Activated CD4-positive, alpha-beta T cell treated with anti-CD3 and anti-CD28 coated beads, Interleukin-2, Interleukin-4, amounts not matched to agents 100 ng/mL and 50 ng/mL, durations not matched to agents 16 hours and 8 hours (primary cell): ENCODE data around the gene RPS15.

Source experiments
- DNase-seq: peaks from one replicate; pipeline ENCODE4 v3.0.0-alpha.2; 2020; ENCODE audit warnings: low spot score

The RPS15 gene

DNA sequence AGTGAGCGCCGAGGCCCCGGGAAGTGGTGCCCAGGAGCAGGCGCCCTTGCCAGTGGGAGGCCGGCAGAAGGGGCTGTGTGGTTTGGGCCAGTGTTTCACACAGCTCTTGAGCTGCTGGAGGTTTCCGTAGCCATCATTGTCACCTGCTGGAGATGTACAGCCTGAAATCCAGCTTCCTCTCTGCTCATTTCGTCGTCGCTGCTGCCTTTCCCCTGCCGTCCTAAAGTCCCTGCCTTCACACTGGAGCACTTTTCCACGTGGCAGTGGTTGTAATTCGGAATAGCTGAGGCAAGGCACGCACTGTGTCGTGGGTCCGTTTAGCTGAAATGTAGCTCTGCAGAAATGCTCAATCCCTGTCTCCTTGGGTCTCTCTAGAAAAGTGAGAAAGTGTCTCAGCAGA, 17.6 kb upstream of the RPS15 start:
- DNase-seq = no peak

DNA sequence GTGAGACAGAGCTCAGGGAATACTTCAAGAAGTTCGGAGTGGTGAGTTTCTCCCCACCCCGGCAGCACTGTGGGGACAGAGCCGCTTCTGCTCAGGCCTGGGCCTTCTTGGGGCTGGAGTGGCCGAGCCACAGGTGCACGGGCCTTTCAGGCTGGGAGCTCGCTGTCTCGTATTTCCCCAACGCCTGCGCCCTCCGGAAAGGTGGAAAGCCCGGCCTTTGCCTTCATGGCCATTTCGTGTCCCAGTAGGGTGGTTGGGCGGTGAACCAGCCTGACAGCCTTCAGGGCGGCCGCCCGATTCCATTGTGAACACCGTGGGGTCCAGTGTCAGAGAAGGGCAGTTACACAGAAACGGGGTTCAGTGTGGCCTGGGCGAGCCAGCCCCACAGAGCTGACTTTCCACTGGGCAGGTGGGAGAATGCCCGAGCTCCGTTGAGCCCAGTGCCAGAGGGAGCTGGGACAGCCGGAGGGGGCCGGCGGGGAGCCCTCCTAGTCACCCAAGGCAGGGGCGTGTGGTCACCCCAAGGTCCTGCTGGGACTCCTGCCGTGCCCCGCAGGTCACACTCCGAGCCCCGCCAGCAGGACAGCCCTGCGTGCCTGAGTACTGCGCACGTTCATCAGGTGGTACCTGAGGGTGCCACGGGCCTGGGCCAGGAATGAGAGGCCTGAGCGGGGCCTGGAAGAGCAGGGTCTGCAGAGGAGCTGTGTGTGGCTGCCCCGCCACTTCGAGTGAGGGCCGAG, 16.8 kb upstream of the RPS15 start:
- DNase-seq = no peak

DNA sequence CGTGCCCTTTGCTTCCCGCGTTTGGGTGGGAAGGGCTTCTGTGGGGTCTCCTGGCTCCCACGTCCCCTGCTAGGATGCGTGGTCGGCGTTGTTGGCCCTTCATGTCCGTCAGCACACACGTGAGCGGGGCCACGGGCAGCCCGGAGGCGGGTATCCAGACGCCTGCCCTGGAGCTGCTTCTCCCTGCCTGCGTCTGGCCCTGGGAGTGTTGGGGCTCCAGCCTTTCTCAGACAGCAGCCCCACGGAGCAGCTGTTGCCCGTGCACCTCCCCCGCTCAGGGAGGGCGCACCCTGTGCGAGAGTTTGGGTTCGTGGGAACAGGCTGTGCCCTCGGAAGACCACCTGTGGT, 16.3 kb upstream of the RPS15 start:
- no peak for DNase-seq

DNA sequence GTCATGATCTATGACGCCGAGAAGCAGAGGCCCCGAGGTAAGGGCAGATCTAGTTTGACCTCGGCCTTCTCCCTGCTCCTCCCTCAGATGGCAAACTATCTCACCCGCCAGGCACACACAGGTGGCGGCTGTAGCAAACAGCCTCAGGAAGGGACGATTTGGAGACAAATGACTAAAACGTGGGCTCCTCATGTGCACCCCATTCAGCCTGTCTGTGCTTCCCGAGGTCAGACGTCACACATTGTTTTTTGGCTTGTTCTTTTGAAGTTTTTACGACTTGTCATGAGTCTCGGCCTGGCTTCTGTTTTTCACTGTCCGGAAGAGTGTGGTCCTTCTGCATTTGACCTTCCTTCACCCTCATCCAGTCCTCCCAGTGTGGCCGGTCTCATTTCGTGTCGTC, 15.8 kb upstream of the RPS15 start:
- no peak for DNase-seq

DNA sequence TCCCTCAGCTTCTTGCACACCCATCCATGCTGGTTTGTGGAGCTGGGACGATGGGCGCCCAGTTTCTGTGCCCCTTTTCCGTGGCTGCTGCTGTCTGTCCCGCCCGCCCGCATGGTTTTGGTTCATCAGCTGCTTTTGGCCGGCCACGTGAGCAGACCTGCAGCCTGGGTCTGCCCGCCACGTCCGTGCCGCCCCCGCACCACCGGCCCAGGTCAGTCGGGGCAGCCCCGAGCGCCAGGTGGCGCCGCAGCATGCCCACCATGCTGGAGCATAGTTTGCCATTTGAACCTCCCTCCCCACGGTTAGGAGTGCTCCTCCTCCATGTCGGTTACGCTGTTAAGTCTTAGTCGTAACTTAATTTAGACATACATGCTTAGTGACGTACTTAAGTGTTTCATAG, 15.3 kb upstream of the RPS15 start:
- DNase-seq = no peak

DNA sequence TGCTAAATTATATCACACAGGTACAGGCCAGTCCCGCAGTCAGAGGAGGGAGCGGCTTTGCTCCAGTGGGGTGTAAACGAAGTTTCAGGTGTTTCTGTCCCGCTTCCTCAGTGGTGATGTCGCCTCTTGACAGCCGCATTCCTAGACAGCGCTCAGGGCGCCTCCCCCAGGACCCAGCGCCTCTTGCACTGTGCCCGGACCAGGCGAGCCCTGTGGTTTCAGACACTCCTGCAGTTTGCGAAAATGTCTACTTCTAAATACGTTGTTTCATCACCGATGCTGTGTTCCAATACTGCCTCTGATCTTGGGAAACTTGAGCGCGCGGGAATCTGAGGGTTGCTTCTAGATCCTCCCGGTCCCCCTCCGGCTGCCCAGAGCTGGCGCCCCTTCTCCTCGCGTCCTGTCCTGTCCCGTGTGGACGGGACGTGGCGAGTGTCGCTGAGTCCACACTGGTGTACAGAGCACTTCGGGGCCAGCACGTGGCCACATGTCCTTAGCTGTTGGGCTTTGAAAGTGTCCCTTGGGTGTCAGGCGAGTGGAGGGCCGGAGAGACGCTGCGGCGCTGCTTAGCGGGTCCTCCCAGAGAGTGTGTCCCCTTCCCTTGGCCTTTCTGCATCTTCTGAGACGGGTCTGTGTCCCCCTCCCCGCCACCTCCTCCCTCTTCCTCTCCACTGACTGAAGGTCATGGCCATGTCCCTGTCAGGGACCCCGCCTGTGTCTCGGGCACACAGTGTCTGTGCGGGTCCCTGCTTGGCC, 14.6 kb upstream of the RPS15 start:
- no peak for DNase-seq

DNA sequence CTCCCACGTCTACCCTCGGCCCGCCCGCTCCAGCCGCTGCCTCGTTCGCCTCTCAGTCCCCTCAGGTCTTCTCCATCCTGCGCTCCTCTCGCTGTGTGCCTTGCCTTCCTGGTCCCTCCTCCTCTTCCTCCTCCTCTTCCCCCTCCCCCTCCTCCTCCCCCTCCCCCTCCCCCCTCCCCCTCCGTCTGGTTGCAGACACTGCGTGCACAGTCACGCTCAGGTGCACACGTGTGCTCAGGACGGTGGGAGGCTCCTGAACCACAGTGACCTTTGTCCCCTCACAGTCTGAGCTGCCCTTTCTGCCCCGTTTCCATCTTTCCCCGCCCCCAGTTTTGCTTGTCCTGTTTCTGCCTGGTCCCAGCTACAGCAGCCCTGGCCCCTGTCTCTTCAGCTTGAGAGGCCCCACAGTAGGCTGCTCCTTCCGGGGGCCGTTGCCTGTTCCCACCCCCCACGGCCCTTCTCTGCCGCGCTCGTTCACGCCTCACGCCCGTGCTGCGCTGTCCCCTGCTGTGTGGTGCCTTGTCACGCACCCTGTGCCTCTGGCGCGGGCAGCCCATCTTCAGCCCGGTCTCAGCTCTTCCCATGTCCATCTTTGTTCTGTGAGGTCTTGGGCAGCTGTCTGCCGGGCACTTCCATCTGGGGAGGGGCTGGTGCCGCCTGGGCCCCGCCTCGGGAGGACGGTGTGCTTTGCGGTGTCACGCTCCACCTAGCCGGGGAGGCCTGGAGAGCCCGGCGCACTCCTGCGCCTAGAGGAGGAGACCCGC, 13.8 kb upstream of the RPS15 start:
- no peak for DNase-seq

DNA sequence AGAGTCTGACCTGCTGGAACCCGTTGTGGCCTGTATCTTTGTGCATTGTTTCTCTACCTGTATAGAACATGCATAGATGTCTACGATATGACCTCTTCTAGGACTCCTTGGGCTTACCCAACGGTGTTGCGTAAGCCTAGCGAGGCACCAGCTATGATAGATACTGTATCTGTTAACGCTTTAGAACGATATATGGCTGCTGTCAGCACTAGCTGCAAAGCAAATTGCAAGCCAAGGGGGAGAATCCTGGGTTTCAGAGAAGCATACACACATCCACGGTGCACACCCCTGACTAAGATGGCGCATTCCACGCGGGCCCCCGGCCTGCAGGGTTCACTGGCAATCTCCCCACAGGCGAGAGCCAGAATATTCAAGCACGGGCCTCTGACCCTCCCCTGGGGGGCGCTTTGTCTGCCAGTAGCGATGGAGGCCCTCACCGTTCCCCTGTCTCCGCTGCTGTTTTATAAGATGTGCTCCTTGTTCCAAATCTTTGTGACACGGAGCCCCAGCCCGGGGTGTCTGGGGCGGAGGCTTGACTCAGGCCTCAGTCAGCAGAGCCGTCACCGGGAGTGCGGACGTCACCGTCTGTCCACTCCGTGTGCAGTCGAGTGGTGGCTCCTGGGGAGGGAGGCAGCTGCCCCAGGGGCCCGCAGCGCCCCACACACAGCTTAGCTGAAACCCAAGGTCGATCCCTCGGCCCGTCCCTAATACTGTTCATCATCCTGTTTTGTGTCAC, 12.9 kb upstream of the RPS15 start:
- no peak for DNase-seq

DNA sequence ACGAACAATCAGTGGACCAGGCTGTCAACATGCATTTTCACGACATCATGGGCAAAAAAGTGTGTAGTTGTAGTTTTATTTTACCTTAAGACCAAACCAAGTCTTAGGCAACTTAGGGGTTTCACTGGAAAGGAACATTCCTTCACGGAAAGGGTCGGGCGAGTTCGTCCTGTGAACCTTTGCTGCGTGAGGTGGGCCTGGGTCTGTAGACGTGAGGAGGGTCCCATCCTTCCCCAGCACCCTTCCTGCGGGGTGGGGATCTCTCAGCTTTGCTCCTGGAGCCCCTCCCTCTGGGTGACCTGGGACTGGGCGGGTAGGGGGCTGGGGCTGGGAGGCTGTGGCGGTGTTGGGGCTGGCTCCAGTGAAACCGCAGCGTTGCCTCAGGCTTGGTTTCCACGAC, 12.3 kb upstream of the RPS15 start:
- DNase-seq = no peak

DNA sequence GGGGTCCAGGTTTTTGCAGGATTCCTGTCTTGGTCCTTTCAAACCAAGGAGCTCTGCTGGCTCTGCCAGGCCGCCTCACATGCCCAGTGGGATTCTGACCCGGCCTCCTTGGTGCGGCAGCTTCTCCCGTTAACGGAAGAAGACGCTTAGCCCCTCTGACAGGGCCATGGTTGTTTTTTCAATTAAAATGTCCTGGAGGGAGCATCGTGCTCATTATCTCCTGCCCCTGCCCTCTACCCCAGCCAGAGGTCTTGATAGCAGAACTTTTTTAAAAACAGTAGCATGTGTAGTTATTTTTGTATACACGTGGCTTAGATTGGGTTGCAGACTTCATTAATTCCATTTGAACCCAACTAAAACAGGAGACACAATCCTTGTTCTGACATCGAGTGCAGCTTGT, 11.5 kb upstream of the RPS15 start:
- DNase-seq = no peak

DNA sequence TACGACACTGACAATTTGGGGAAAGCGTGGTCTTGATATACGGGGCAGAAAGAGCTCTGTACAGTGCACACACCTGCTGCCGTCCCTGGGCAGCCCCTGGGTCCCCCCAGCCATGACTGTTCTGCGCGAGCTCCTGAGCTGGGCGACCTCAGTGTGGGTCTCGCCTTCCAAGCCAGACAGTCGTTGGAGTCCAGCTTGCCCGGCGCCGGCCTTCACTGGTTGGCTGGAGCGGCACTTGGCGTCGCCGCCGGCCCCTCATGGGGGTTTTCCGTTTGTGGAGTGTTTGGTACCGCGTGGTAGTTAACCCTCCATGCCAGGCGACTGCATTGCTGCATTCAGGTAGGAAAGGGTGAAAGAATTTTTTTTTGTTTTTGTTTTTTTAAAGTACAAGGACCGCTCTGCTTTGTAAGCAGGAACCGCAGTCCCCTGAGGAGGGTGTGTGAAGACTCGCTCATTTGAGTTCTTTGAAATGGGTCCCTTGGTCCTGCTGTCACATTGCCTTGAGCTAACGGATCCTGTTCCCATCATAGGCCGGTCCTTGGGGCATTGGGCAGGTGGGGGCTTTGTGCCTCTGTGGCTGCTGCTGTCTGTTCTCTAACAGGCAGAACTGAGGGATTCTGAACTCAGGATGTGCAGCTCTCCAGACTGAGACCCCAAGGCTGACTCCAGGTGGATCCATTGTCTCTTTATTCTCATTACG, 10.8 kb upstream of the RPS15 start:
- DNase-seq = no peak

DNA sequence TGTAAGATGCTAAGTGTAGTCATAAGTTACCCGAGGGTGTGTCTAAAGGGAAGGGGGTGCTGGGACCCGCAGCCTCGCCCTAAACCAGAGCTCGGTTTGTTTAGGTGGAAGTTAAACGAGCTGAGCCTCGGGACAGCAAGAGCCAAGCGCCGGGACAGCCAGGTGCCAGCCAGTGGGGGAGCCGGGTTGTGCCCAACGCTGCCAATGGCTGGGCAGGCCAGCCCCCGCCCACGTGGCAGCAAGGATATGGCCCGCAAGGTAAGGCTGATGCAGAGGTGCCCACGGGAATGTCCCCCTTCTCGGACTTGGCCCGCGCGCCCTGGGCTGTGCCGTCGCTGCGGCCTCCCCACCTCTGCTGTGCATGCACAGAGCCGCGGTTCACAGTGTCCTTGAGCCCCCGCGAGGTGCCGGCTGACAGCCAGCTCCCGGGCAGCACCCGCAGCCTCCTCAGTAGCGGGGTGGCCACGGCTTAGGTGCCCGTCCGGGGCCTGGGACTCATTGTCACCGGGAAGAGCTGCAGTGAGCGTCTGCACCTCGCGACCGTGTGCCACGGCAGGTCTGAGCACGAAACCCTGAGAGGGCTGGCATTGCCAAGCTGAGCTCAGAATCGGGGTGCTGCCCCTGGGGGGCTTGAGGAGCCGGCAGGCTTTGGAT, 9.3 kb upstream of the RPS15 start:
- no peak for DNase-seq

DNA sequence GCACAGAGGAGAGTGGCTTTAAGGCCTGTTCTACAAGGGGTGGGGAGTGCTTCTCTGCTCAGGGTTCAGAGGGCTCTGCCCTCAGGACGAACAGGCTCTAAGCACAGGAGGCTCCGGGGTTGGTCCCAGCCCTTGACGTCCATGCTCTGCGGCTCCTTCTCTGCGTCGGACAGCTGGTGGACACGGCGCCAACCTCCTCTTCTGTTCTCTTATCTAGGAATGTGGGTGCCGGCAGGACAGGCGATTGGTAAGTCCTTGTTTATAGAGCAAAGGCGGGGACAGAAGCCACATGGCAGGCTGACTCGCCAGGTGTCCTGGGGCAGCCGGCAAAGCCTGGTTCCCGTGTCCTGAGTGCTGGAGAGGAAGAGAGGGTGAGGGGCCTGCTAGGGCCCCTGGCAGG, 8.4 kb upstream of the RPS15 start:
- no peak for DNase-seq

DNA sequence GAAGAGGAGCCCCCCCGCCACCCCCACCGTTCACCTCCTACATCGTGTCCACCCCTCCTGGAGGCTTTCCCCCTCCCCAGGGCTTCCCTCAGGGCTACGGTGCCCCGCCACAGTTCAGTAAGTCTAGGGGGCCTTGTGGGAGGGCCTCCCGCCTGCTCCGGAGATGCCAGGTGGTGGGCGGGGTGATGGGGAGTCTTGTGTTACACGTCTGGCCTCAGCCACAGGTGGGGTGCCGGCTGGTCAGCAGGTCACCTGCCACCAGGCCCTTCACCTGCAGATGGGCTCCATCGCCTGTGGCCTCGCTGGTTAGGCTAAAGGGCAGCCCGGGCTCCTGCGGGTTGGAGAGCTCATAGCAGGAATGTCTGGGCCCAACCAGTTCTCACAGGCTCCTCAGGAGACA, 8.0 kb upstream of the RPS15 start:
- no peak for DNase-seq

DNA sequence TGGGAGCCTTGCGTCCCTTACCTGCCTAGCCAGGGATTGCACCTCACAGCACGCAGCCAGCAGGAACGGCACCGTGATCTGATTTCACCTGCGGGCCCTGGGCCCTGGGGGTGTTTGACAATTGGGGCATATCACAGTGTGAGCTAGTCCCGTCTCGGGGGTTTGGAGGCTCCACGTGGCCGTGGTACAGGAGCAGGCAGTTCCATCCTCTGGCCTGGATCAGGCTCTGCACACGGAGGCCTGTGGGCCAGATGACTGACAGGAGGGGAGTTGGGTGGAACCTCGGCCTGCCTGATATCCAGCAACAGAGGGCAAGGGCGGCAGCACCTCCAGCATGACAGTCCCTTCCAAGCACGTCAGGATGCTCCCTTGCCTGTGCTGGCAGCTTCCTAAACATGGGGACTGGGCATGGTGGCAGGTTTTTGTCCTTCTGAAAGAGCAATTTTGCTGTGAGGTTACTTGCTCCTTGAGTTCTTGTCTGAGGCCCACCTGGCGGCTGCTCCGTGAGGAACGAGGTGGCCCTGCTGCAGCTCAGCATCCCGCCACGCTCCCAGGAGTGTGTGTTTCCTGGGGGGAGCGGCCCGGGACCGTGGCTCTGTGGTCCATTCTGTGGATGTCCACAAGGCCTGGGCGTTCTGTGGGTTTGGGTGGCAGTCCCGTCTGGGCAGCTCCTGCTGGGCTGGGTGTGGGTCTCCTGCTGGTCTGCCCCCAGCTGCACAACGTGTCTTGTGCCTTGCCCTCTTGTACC, 6.3 kb upstream of the RPS15 start:
- no peak for DNase-seq

DNA sequence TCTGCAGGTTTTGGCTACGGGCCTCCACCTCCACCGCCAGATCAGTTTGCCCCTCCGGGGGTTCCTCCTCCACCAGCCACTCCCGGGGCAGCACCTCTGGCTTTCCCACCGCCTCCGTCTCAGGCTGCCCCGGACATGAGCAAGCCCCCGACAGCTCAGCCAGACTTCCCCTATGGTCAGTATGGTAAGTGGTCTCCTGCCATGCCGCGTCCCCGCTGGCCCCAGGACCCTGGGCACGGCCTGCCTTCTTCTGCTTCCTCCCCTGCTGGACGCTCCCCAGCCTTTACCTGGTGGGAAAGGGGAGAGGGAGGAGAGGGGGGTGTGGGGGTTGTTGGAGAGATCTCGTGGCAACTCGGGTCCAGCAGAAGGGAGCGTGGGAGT, 5.7 kb upstream of the RPS15 start:
- DNase-seq = no peak

DNA sequence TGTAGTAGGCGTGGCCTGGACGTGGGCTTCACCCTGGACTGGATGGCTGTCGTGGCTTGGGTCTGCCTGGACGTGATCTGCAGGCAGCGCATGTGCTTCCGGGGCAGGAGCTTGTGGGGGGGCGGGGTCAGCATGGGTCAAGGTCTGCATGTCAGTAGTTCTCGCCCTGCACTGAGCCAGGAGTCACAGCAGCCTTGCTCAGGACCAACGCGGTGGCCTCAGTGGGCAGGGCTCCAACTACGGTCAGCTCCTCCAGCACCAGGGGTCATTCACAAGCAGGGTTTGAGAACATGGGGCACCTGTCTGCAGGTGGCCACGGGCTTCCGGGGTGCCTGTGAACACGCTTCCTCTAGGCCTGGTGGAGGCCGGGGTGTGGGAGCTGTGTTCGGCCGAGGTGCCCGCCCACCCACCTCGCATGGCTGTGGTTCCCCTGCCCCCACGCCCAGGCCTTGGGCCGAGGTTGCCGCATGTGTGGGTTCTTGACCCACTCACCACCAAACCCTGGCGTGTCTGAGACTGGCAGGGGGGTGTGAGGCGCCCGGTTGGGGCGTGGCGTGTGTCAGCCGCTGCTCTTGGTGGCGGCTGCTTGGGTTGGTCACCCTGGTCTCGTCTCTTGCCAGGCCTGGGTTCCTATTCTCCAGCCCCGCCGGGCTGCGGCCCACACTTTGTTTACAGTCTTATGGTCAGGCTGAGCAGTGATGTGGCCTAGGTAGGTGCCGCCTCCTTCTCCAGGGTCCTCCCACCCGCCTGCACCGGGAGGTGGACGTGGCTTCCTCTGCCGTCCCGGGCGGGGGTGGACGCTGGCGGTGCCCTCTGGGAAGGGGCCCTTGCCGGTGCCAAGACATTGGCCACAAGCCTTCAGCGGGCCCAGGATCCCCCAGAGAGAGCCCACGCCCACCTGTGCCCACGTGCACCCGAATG, 4.8 kb upstream of the RPS15 start:
- no peak for DNase-seq

DNA sequence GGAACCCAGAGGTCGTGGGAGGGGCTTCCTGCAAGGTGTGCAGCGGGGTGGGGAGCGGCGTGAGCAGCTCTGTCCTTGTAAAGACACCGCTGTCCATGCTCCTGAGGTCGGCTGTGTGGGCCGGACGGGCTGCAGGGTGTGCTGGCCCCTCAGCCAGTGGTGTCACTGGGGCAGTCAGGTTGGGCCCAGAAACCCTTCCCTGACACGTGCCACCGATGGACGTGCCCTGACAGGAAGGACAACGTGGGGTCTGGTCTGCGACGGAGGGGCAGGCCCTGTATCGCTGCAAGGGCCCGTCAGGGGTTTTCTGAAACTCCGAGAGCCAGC, 4.2 kb upstream of the RPS15 start:
- no peak for DNase-seq

DNA sequence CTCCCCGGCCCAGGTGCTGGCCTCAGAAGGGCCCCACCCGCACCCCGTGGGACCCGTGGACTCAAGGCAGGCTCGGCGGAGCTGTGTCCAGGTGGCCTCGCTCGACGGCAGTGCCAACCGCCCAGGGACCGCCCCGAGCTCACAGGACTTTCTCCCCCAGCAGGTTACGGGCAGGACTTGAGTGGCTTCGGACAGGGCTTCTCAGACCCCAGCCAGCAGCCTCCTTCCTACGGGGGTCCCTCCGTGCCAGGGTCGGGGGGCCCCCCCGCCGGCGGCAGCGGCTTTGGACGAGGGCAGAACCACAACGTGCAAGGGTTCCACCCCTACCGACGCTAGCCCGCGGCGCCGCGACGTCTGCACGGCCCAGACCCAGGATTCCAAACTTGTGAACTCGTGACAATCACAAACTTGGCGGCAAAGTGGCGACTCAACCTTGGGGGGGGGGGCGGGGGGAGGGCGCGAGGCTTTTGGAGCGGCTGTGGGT, 3.6 kb upstream of the RPS15 start:
- no peak for DNase-seq
